Esophagus muscularis mucosa (tissue), 3 donors: Measurements from ENCODE around the gene GEMIN8.

Source experiments
- POLR2A ChIP-seq: fragments of 450-650 bp; IDR thresholded peaks from one replicate; pipeline ENCODE4 v1.6.1; 2017; ENCODE audit warnings: antibody characterized with exemption, moderate library complexity, mild to moderate bottlenecking, low read depth
- TF ChIP-seq, protein P1 (sequence below), 3 experiments: fragments of 200-600 bp in 2 of 3; fragments of 450-650 bp in 1 of 3; sonication (generic) in 2 of 3; IDR thresholded peaks; one replicate each; pipeline ENCODE4 v1.5.1; 2017 to 2019; ENCODE audit warnings: antibody characterized with exemption in 3 of 3, mild to moderate bottlenecking in 2 of 3, moderate library complexity in 1 of 3

GRCh38 chrX:14073556-14073955 is 43.9 kb upstream of the GEMIN8 start:
- TF ChIP-seq POLR2A: no peak
- TF ChIP-seq, protein P1, sequence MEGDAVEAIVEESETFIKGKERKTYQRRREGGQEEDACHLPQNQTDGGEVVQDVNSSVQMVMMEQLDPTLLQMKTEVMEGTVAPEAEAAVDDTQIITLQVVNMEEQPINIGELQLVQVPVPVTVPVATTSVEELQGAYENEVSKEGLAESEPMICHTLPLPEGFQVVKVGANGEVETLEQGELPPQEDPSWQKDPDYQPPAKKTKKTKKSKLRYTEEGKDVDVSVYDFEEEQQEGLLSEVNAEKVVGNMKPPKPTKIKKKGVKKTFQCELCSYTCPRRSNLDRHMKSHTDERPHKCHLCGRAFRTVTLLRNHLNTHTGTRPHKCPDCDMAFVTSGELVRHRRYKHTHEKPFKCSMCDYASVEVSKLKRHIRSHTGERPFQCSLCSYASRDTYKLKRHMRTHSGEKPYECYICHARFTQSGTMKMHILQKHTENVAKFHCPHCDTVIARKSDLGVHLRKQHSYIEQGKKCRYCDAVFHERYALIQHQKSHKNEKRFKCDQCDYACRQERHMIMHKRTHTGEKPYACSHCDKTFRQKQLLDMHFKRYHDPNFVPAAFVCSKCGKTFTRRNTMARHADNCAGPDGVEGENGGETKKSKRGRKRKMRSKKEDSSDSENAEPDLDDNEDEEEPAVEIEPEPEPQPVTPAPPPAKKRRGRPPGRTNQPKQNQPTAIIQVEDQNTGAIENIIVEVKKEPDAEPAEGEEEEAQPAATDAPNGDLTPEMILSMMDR (IDR thresholded peaks at IDR 0.05): no peak
